HG03442 (cell line): ENCODE results near the gene NGDN.
"Not testable (repeated sequence)": the region's sequence is repeated elsewhere in the genome, so short reads cannot be mapped to it uniquely, and the experiment has no call there.

Source experiments
- ATAC-seq: cut with Tn5 transposase; IDR thresholded peaks from one replicate; pipeline ENCODE4 v1.9.1; 2021; ENCODE audit warnings: mild to moderate bottlenecking, moderate library complexity; ENCODE audit not compliant: unreplicated experiment

Gene NGDN

GRCh38 chr14:23438101-23438971 is 31.2 kb upstream of the NGDN start:
- no peak for ATAC-seq

GRCh38 chr14:23439107-23439835 is 30.2 kb upstream of the NGDN start:
- ATAC-seq, result no peak

GRCh38 chr14:23441076-23441475 is 28.4 kb upstream of the NGDN start:
- no peak for ATAC-seq

- no peak for ATAC-seq
Observed at GRCh38 chr14:23442721-23443356, 26.7 kb upstream of the NGDN start.

GRCh38 chr14:23443411-23443812 is 26.1 kb upstream of the NGDN start:
- ATAC-seq, result no peak

GRCh38 chr14:23443881-23444280 is 25.6 kb upstream of the NGDN start:
- no peak for ATAC-seq

GRCh38 chr14:23444314-23444713 is 25.2 kb upstream of the NGDN start:
- ATAC-seq, result no peak

GRCh38 chr14:23445773-23446172 is 23.7 kb upstream of the NGDN start:
- no peak for ATAC-seq

GRCh38 chr14:23446291-23446851 is 23.1 kb upstream of the NGDN start:
- no peak for ATAC-seq

GRCh38 chr14:23447361-23448350 is 21.8 kb upstream of the NGDN start:
- no peak for ATAC-seq

GRCh38 chr14:23449314-23449713 is 20.2 kb upstream of the NGDN start:
- no peak for ATAC-seq

- ATAC-seq, result no peak
Observed at GRCh38 chr14:23450379-23450778, 19.1 kb upstream of the NGDN start.

GRCh38 chr14:23452237-23452636 is 17.3 kb upstream of the NGDN start:
- ATAC-seq, result no peak

- no peak for ATAC-seq
Observed at GRCh38 chr14:23454445-23454856, 15.1 kb upstream of the NGDN start.

- not testable (repeated sequence) for ATAC-seq
Observed at GRCh38 chr14:23456883-23457586, 12.5 kb upstream of the NGDN start.

- ATAC-seq, result no peak
Observed at GRCh38 chr14:23457587-23458445, 11.7 kb upstream of the NGDN start.

GRCh38 chr14:23460960-23461359 is 8.5 kb upstream of the NGDN start:
- ATAC-seq, result no peak

GRCh38 chr14:23464700-23465099 is 4.8 kb upstream of the NGDN start:
- ATAC-seq, result no peak

- no peak for ATAC-seq
Observed at GRCh38 chr14:23465261-23465660, 4.2 kb upstream of the NGDN start.
